Keratinocyte (primary cell): Measurements from ENCODE around the gene DNAJC13.

ENCODE experiments used
- EZH2 ChIP-seq: IDR thresholded peaks from one replicate; pipeline ENCODE4 v1.6.1; 2012; ENCODE audit warnings: inconsistent platforms, mild to moderate bottlenecking, low read length, moderate library complexity
- TF ChIP-seq, protein P1 (sequence below), 3 experiments: IDR thresholded peaks in 1 of 3; conservative IDR thresholded peaks in 1 of 3; optimal IDR thresholded peaks in 1 of 3; 2 replicates in 2 of 3; 3 replicates in 1 of 3; pipeline versions ENCODE3 to v1.5.1; 2011; ENCODE audit warnings: low read length in 3 of 3, mild to moderate bottlenecking in 3 of 3, moderate library complexity in 2 of 3, control low read depth in 1 of 3, inconsistent platforms in 1 of 3; ENCODE audit not compliant: insufficient read depth in 2 of 3; ENCODE audit errors: extremely low read depth in 1 of 3

DNA sequence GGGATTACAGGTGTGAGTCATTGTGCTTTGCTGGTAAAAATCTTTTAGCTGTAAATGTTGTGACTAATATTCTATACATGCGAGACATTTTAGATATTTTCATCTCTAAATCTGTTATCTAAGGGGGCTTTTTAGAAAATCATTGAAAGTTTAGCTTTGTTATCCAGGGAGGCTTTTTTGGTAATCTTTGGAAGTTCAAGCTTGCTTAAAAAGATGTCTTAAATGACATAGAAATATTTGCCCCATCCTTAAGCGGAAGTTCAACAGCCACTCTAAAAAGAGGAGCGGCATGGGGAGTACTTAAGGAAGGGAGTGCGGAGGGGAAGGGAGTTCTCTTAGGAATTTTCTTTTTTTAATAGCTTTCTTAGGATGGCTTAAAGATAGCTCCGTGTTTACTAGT lies 26.1 kb downstream of the DNAJC13 start:
- TF ChIP-seq, protein P1, sequence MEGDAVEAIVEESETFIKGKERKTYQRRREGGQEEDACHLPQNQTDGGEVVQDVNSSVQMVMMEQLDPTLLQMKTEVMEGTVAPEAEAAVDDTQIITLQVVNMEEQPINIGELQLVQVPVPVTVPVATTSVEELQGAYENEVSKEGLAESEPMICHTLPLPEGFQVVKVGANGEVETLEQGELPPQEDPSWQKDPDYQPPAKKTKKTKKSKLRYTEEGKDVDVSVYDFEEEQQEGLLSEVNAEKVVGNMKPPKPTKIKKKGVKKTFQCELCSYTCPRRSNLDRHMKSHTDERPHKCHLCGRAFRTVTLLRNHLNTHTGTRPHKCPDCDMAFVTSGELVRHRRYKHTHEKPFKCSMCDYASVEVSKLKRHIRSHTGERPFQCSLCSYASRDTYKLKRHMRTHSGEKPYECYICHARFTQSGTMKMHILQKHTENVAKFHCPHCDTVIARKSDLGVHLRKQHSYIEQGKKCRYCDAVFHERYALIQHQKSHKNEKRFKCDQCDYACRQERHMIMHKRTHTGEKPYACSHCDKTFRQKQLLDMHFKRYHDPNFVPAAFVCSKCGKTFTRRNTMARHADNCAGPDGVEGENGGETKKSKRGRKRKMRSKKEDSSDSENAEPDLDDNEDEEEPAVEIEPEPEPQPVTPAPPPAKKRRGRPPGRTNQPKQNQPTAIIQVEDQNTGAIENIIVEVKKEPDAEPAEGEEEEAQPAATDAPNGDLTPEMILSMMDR (optimal IDR thresholded peaks at IDR 0.05 in 1 of 3, IDR thresholded peaks at IDR 0.05 in 1 of 3, conservative IDR thresholded peaks at IDR 0.05 in 1 of 3; ENCODE audit: extremely low read depth in 1 of 3, insufficient read depth in 2 of 3, low read length in 3 of 3): no peak
- TF ChIP-seq EZH2: no peak
